ENCODE results near the gene PPARG.
"Not testable (repeated sequence)": the region's sequence is repeated elsewhere in the genome, so short reads cannot be mapped to it uniquely, and the experiment has no call there.

Gene PPARG

GRCh38 chr3:12465836-12466225, 177.0 kb downstream of the PPARG start:
- no peak for DNase-seq

GRCh38 chr3:12467746-12468145, 178.9 kb downstream of the PPARG start:
- DNase-seq = no peak

GRCh38 chr3:12468276-12468675, 179.4 kb downstream of the PPARG start:
- DNase-seq = no peak

- no peak for DNase-seq
Measured at GRCh38 chr3:12468757-12469156, 179.9 kb downstream of the PPARG start.

GRCh38 chr3:12469222-12469621, 180.4 kb downstream of the PPARG start:
- DNase-seq = not testable (repeated sequence)

- no peak for DNase-seq
Measured at GRCh38 chr3:12470111-12470510, 181.2 kb downstream of the PPARG start.

GRCh38 chr3:12470680-12471079, 181.8 kb downstream of the PPARG start:
- no peak for DNase-seq

- DNase-seq = peak; percentile 29
Measured at GRCh38 chr3:12471241-12471640, 182.4 kb downstream of the PPARG start.

- no peak for DNase-seq
Measured at GRCh38 chr3:12472000-12472610, 183.2 kb downstream of the PPARG start.

- DNase-seq = no peak
Measured at GRCh38 chr3:12472796-12473195, 183.9 kb downstream of the PPARG start.

- no peak for DNase-seq
Measured at GRCh38 chr3:12473511-12473910, 184.6 kb downstream of the PPARG start.

GRCh38 chr3:12476238-12476897, 187.5 kb downstream of the PPARG start:
- DNase-seq = no peak

- DNase-seq = no peak
Measured at GRCh38 chr3:12477256-12477655, 188.4 kb downstream of the PPARG start.

GRCh38 chr3:12478326-12478725, 189.5 kb downstream of the PPARG start:
- no peak for DNase-seq

GRCh38 chr3:12479198-12479597, 190.3 kb downstream of the PPARG start:
- DNase-seq = not testable (repeated sequence)

GRCh38 chr3:12479919-12480427, 191.1 kb downstream of the PPARG start:
- no peak for DNase-seq

- no peak for DNase-seq
Measured at GRCh38 chr3:12483410-12483809, 194.5 kb downstream of the PPARG start.

- no peak for DNase-seq
Measured at GRCh38 chr3:12483872-12484197, 195.0 kb downstream of the PPARG start.

Data from activated CD8-positive, alpha-beta memory T cell treated with anti-CD3 and anti-CD28 coated beads, Interleukin-2, amount 50 U/mL, for 4 hours (primary cell).